Endometrial microvascular endothelial cells (primary cell): ENCODE results near the gene POU3F1. TPM values are rescaled to one million over a fixed set of nuclear protein-coding genes. Genes with fewer than 3 reads are reported as not detected.

Experiments
- in situ Hi-C: cut with HindIII; loops from 2 replicates; pipeline ENCODE4 v1.10.0; 2017; ENCODE audit warnings: low sequenced_read_pairs, low pct_unique_long_range_greater_than_20kb; ENCODE audit errors: inconsistent ontology term
- total RNA-seq: library from RNA; depleted of rRNA; stranded (reverse); fragments of >200 nt; gene quantifications from one replicate; pipeline ENCODE4 v1.2.3, GENCODE V29; 2015; ENCODE audit errors: inconsistent ontology term

POU3F1 gene
- total RNA-seq, 1 donor from 2014 or later, result not detected

DNA sequence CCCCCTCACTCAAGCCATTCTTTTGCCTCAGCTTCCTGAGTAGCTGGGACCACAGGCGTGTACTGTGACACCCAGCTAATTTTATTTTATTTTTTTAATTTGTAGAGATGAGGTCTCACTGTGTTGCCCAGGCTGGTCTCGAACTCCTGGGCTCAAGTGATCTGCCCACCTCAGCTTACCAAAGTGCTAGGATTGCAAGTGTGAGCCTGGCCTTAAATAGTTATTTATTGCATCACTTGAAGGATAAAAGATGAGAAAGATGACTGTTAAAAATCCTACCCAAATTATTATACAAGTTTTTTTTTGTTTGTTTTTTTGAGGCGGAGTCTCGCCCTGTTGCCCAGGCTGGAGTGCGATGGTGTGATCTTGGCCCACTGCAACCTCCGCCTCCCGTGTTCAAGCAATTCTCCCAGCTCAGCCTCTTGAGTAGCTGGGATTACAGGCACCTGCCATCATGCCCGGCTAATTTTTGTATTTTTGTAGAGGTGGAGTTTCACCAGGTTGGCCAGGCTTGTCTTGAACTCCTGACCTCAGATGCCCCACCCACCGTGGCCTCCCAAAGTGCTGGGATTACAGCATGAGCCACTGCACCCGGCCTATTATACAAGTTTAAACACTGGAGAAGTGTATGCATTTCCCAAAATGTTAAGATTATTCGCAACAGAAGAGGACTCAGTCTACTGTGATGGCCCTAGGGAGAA, 31.7 kb downstream of the POU3F1 start:
- in situ Hi-C loops, result no loop called here

DNA sequence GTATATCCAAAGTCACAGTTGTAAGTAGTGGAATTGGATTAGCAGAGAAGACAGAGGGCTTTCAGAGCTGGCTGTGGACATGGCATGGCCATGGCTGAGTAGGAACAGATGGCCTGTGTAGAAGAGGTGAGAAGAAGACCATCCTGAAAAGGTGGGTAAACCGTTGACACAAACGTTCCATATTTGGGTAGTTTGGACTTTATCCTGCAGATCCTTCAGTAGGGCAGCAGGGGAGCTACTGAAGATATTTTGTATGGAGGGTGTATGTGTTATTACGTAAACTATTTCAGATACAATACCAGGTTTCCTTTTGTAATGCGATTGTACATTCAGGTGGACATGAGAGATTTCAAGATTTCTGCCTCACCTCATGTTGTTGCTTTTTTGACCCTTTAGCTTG, 32.4 kb downstream of the POU3F1 start:
- in situ Hi-C loops, result no loop called here

DNA sequence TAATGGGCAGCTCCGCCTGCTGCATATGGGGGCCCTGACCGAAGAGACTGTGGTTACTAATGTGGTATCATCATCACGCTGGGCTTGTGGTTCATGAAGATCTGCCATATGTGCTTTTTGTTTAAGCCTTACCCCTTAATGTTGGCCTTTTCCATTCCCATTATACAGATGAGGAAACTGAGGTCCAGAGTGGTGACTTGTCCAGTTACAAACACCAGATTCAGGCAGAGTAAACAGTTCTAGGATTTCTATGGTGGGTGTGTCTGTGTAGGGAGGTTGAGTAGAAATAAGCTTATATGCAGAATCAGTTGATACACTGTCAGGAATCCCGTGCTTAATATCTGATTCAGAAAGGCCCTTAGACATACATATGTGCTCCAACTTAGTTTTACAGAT, 33.4 kb downstream of the POU3F1 start:
- in situ Hi-C loops, result no loop called here

DNA sequence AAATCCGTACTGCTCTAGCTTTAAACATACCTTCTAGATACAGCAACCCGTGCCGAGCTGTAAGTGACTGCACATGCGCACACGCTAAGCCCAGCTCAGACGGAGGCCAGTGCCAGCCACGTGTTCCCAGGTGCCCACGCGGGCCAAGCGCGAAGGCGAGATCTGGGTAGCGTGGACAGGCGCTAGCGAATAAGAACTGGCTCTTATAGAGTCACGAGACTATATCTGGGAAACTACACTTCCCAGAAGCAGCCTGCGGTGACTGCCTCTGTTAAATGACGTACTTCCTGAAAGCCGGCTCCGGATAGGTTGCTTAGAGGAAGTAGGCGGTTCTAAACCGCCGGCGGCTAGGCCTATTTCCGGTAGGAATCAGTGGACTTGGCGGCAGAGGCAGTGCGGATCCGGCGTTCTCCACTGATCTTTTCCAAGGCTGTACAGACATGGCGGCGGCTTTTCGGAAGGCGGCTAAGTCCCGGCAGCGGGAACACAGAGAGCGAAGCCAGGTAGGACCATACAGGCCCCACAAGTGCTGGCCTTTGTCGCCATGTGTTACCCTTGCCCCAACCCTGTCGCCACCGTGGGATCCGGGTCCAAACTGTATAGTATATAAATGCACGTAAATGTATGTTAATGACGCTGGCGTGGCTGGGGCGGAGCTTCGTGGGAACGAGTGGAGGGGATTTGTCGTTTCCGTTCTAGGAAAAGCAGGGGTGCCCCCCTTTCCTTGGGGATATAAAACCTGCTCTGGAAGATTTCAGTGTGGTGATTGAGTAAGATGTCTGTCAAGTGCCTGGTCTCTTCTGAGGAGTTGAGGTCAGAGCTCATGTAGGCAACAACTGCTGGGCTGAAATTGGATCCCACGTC, 34.0 kb downstream of the POU3F1 start, which contains the start of gene UTP11:
TSS of gene UTP11 (plus strand) at position 372 of the 864 bp plus-strand sequence. CDS start at position 441, 69 bp downstream.
- in situ Hi-C loops, result no loop called here

DNA sequence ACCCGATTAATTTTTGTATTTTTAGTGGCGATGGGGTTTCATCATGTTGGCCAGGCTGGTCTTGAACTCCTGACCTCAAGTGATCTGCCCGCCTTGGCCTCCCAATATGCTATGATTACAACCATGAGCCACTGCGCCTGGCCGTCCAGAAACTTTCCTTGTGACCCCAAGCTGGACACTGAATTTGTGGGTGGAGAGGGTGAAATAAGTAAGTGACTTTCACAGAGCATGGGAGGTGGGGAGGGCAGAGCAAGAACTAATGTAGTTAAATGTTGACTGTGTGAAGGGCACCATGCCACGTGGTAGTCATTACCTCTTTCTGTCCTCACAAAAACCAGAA, 36.8 kb downstream of the POU3F1 start:
- in situ Hi-C loops, result no loop called here

DNA sequence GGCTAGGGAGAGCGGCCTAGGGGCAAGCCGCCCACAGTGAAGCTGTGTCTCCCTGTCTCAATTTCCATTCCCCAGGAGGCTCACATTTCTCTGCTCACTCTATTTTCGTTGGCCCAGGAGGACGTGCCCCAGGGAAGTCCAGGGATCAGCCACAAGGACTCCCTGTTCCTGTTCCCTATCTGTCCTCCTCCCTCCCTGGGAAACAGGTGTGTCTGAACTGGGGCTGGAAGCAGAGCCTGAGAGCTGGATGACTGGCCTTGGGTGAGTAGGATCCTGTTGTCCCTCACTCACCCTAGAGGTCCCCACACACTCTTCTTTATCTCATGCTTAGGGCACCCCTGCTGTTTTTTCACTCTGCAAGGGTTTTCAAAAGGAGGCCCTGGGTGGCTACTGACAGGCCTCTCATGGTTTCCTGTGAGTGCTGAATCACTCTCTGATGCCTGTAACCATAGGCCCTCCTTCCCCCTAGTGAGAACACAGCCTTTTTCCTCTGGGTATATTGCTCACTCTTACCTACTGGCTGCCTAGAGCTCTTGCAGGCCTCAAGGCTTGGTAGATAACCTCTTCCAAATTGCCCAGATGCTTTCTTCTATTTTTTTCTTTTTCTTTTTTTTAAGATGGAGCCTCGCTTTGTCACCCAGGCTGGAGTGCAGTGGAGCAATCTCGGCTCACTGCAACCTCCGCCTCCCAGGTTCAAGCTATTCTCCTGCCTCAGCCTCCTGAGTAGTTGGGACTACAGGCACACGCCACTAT, 37.3 kb downstream of the POU3F1 start:
- in situ Hi-C loops, result no loop called here

DNA sequence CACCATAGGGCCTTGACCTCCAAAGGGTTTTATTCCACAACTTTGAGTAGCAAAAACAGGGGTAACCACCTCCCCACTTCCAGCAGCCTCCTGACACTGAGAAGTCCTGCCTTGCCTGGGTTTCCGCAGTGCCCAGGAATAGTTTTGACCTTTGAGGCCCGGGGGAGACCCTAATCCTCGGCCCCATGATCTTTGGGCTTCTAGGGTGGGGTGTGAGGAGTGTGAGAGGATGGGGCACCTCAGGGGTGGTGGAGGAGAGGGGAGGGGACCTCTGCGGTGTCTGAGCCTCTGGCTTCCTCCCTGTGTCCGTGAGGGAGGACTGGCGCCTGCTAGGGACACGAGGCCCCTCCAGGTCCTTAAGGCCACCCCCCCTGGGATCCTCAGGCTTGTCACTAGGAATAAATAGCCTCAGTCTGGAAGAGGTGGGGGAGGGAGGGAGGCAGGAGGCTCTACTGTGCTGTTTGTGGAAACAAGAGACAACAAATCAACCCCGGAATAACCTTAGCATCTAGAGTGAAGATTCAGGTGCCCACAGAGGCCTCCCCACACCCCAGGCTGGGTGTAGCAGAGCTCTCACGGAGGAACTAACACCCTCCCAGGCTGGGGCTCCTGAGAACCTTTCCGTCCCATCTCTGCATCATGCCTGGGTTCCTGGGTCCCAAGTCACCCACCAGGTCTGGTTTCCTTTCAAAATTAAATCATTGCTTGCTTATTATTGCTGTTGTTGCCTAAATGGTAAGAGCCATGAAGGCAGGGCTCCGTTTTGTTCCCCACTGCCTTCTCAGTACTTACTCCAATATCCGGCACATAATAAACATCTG, 40.4 kb downstream of the POU3F1 start:
- in situ Hi-C loops, result no loop called here

DNA sequence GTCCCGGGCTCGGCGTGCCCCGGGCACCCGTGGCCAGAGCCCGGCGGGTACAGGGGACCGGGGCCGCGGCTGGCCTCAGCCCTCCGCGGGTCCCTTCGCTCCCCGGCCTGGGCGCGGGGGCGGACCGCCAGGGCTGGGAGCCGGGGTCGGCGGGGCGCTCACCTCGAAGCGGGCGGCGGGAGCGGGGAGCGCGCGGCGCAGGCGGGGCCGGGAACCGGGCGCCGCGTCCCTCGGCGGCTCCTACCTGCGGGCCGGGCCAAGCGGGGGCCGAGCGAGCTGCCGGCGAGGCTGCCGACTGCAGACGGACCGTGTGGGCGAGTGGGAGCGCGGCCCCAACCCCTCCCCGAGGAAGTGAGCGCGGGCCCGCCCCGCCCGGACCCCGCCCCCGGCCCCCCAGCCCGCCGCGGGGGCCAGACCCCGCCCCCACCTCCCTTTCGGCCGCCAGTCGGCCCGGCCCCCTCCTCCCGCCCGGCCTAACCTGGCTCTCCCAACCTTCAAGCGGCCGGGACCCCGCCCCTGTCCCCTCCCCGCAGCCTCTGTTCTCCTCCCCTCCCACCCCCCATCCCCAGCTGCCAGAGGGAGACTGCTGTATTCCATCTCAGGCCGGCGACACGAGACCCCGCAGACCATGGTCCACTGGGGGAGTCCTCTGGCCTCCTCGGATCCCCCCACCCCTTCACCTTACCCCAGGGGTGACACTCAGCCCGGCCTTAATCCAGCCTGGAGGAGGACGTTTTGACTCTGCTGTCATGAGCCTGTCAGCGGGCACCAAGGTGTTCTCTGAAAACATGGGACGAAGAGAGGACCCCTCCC, 41.2 kb downstream of the POU3F1 start, which contains the start of gene FHL3:
TSS of gene FHL3 (minus strand) at position 320 of the 813 bp plus-strand sequence. CDS start 6,102 bp downstream, outside the sequence.
- in situ Hi-C loops, result no loop called here

DNA sequence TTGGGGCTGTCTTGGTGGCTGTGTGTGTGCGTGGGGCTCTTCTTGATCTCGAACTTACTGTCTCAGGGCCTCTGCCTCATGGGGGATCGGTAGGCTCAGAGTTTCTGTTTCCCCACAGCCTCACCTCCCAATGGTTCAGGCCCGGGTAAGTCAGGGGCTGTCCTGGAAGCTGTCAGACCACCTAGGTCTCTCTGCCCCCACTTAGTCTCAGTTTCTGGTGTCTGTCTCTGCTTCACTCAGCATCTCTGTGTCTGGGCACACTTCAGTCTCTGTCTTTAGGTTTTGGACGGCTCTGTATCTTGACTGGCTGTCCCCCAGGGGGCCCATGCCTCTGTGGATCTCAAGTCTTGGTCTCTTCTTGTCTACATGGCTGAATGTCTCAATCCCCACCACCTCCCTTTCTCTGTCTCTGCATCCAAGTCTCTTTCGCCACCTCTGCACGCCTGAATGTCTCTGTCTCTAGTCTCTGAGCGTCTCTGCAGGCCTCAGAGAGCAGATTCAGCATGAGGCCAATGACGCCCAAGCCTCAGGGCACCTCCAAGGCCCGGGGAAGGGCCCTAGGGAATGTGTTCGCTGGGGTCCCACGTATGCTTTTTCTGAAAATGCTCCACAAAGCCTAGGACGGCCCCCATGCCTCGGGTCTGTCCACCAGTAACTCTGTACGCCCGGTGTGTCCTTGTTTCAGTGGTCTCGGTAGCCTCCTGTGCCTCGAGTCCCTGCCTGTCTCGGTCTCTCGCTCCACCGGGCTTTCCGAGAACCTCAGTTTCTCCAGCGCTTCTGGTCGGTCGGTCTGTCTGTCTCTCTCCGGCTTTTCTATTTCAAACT, 42.1 kb downstream of the POU3F1 start:
- in situ Hi-C loops, result no loop called here

DNA sequence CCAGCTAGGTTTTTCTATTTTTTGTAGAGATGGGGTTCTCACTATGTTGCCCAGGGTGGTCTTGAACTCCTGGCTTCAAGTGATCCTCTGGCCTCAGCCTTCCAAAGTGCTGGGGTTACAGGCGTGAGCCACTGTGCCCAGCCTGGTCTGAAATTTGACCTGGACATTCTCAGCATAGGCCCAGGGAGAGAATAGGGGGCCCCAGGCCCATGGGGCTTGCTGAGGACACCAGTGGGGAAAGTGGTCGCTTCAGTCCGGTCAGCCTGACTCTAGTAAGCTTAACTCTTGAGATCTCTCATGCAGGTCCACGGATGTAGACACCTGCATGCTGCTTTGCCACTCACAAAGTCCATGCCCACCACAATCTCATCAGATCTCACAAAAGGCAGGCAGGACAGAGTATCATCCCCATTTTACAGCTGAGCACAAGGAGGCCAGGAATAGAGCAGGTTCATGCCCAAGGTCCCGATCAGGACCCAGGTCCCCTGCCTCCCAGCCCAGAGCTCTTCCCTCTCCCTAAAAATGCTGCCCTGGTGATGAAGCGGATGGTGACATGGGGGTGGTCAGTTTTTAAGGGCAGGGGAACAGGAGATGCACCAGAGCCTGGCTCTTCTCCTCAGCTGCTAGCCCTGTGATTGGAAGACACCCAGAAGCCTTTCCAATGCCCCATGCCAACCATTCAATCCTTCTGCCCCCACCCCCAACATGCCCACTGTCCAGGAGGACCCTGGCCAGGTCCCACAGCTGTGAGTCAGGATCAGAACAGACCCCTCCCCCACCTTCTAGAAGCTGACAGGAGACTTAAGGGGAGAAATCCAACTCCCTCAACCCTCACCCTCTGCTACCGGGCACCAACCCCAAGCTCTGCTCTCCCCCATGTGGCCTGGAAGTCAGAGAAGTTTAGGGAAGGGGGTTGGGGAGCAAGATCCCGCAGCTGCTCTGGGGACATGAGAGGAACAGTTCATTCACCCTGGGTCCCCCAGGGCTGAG, 43.0 kb downstream of the POU3F1 start:
- in situ Hi-C loops, result no loop called here

DNA sequence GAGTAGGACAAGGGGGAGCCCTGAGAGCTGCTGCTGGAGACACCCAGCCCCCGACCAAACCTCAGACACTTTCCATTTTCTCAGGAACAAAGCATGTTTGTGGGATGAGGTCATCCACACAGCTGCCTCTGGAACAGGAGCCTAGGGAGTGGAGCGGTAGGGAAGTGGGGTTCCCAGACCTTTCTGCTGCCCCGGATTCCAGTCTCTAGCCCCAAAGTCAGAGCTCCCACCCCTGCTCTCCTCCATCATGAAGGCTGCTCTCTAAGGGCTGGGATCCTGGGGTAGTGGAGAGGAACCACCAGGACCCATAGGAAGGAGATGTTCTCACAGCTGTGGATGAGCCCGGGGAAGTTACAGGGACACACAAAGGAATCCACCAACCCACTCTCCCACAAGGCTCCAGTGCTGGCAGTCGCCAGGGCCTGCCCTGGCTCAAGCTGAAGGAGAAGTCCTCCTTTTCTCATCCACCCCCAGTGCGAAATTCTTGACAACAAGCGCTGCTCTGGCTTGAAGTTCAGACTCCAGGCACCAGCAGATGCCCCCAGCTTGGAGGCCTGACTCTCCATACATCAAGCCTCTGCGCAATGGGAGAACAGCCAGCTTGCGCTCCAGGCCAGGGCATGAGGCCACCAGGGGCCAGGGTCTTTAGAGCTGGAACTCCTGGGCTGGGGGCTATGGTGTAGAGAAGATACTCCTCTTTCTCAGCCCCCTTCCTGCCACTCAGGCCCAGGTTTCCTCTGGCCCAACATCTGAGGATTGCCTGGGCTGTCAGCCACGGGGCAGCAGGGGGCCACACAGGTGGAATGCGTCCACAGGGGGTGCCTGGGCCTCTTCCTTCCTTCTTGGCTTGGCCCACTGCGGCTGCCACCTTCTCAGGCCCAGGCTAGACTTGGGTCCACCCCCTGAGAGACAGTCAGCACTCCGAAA, 45.8 kb downstream of the POU3F1 start:
- in situ Hi-C loops, result no loop called here

DNA sequence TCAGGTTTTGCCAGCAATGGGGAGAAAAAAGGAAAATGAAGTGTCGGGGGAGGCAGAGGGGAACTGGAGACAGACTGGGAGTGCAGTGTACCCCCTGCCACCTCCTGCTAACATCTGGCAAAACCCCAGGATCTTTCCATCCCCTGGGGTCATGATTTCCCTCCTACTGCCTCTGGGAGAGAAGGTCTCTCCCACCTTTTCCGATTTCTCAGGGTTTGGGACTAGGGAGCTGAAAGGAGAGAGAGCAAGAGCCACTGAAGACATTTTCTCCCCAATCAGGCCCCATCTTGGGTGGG, 46.4 kb downstream of the POU3F1 start:
- in situ Hi-C loops, result no loop called here

DNA sequence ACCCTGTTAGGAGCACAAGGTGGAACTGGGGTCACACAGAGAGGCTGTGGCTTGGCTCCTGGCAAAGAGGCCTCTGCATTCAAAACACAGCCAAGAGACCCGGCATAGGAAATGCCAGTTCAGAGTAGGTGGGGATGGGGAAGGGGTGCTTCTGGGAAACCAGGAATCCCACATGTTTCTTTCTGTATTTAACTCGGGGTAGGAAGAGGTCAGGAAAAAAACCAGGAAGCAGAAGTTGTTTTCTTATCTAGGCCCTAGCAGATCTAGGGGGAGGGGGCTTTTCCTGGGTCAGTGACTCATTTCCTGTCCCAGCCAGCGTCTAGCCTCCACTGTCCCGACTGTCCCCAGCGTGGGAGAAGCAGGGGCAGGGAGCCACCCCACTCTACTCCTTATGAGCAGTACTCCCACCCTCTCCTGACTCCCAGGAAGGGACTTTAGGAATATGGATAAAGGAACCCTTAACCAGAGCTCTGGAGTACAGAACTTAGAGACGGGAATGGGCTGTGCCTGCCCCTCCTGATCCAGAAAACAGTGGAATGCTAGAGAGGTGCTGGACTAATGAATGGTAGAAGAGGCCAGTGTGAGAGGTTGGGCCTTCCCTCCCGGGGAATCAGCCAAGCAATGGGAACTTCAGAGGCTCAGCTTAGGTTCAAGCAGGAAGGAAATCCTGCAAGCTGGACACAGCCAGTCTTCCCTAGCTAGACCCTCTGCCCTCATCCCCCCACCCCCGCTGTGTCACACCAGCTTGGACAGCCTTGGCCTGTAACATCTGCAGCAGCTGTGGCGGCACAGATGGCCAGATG, 47.0 kb downstream of the POU3F1 start:
- in situ Hi-C loops, result no loop called here

DNA sequence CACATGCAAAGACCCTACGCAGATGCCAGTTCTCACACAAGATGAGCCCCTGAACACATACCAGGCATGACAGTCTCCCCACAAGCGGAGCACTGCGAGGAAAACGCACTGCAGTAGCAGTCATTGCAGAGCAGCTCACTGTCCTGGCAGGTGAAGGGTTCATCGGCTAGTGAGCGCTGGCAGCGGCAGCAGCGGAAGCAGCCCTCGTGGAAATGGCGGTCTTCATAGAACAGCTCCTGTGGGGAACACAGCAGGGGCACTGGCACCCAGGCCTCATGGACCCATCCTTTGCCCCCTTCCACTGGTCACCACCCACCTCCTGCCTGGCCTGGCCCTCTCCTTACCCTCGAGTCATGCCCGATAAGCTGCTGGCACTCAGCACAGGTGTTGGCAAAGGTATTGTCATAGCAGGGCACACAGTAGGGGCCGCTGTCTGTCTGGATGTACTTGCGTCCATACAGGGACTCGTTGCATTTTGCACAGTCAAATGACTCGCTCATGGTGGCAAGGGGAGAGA, 47.6 kb downstream of the POU3F1 start:
- in situ Hi-C loops, result no loop called here
